ENCODE measurements around the gene BRAF. TPM values are rescaled to one million over a fixed set of nuclear protein-coding genes. Genes with fewer than 3 reads are reported as not detected.
A peak's percentile ranks its signal among the peaks of the same experiment; 100 is the strongest.
"Not testable (repeated sequence)": the region's sequence is repeated elsewhere in the genome, so short reads cannot be mapped to it uniquely, and the experiment has no call there.

The BRAF gene
- total RNA-seq, 1 donor from 2014 or later: 13.3 TPM

DNA sequence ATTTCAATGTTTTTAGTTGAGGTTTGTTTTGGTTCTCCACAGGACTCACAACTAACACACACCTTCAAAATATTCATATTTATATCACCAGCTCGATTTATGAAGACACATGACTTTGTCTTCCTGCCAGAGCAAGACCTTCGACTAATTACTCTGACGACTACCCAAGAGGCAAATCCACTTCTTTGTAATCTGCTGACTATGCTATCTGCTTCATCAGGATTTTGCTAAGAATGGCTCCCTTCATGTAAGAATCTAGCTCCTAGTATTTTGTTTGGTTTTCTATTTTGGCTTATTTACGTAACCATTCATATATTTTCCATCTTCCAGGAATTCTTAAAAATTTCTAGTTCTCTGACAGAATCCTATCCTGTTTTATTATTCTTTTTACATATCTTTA is 93.0 kb downstream of the BRAF start:
- no peak for DNase-seq (ENCODE audit: low read depth)
- no peak overlapping the region for H3K4me3 ChIP-seq (ENCODE audit: low read depth, low read length)
- no peaks in the 10 kb centered on the region for H3K27me3 ChIP-seq (ENCODE audit: control insufficient read depth, insufficient read depth, low read length)
- TF ChIP-seq, protein P1, sequence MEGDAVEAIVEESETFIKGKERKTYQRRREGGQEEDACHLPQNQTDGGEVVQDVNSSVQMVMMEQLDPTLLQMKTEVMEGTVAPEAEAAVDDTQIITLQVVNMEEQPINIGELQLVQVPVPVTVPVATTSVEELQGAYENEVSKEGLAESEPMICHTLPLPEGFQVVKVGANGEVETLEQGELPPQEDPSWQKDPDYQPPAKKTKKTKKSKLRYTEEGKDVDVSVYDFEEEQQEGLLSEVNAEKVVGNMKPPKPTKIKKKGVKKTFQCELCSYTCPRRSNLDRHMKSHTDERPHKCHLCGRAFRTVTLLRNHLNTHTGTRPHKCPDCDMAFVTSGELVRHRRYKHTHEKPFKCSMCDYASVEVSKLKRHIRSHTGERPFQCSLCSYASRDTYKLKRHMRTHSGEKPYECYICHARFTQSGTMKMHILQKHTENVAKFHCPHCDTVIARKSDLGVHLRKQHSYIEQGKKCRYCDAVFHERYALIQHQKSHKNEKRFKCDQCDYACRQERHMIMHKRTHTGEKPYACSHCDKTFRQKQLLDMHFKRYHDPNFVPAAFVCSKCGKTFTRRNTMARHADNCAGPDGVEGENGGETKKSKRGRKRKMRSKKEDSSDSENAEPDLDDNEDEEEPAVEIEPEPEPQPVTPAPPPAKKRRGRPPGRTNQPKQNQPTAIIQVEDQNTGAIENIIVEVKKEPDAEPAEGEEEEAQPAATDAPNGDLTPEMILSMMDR (IDR thresholded peaks at IDR 0.05; ENCODE audit: insufficient read depth, low read length, poor library complexity, severe bottlenecking): no peak
- H3K36me3 ChIP-seq (ENCODE audit: control insufficient read depth, insufficient read depth, low read length): no peaks in the 10 kb centered on the region

DNA sequence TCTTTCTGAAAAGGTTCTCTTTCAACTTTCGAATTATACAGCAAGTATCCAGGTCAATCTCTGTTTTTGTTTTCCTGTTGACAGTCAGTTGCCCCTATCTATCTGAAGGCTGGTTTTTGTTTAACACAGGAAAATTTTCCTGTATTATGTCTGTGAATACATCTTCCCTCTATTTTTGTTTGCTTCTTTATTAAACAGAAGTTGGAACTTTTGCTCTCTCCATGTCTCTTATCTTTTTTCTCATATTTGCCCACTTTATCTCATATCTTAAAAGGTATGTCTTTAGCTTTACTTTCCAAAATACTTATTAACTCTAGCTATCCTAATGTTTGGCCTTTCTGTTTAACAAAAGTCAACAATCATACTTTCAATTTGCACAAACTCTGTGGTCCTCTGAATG is 95.0 kb downstream of the BRAF start:
- TF ChIP-seq, protein P1 (IDR thresholded peaks at IDR 0.05; ENCODE audit: insufficient read depth, low read length, poor library complexity, severe bottlenecking): no peak
- Histone ChIP-seq H3K36me3 (ENCODE audit: control insufficient read depth, insufficient read depth, low read length) (no peaks in the 10 kb centered on the region), H3K27me3 (ENCODE audit: control insufficient read depth, insufficient read depth, low read length) (no peaks in the 10 kb centered on the region), H3K4me3 (ENCODE audit: low read depth, low read length) (no peak overlapping the region)
- no peak for DNase-seq (ENCODE audit: low read depth)

DNA sequence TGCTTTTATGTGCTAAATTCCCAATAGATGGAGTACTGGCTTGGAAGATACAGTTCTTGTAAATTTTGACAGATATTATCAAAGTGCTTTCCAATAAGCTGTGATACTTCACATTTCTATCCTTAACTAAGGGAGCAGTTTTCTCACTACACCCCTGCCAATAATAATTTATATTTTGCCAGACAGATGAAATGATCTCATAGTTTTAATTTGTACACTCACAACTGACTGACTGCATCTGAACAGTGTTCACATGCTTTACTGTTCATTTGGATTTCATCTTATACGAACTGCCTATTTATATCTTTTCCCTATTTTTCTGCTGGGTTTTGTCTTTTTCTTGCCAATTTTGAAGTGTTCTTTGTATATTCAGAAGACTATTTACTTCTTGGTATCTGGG is 96.0 kb downstream of the BRAF start:
- H3K36me3 ChIP-seq (ENCODE audit: control insufficient read depth, insufficient read depth, low read length): no peaks in the 10 kb centered on the region
- TF ChIP-seq, protein P1 (IDR thresholded peaks at IDR 0.05; ENCODE audit: insufficient read depth, low read length, poor library complexity, severe bottlenecking): no peak
- no peak overlapping the region for H3K4me3 ChIP-seq (ENCODE audit: low read depth, low read length)
- no peak for DNase-seq (ENCODE audit: low read depth)
- no peaks in the 10 kb centered on the region for H3K27me3 ChIP-seq (ENCODE audit: control insufficient read depth, insufficient read depth, low read length)

DNA sequence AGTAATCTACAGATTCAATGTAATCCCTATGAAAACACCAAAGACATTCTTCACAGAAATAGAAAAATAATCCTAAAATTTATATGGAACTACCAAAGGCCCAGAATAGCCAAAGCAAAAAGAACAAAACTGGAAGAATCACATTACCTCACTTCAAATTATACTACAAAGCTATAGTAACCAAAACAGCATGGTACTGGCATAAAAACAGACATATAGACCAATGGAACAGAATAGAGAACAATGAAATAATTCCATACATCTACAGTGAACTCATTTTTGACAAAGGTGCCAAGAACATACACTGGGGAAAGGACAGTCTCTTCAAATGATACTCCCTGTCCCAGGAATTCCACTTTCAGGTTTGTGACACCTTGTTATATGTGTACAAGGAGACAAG is 107.3 kb downstream of the BRAF start:
- not testable (repeated sequence) for H3K27me3 ChIP-seq (ENCODE audit: control insufficient read depth, insufficient read depth, low read length); H3K36me3 ChIP-seq (ENCODE audit: control insufficient read depth, insufficient read depth, low read length)

DNA sequence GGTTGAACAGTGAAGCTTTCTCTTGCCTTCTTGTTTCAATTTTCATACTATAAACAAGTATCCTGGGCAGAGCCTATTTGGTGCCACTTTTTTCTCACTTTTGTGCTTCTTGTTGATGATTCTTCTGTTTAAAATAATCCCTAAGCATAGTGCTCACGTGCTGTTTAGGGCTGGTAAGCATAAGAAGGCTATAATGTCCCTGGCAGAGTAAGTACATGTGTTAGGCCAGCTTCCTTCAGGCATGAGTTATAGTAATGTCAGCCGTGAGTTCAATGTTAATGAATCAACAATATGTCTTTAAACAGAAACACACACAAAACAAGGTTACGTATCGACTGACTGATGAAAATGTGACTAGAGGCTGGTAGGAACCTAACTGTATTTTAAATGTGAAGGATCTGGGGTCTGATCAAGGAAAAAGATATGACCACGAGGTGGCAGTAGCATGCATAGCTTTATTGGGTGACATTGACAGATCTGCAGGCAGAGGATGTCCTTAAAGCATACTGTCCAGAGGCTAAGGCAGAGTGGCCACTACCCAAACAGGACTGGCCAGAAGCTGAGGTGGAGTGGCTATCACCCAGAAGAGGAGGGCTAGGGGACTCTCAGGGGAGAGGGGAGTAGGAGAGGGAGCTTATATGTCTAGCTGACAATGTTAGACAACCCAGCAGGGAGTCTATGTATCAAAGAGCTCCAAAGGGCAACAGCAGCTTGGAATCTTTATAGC is 113.7 kb downstream of the BRAF start:
- Histone ChIP-seq H3K4me3 (ENCODE audit: low read depth, low read length) (no peak overlapping the region), H3K36me3 (ENCODE audit: control insufficient read depth, insufficient read depth, low read length) (no peaks in the 10 kb centered on the region), H3K27me3 (ENCODE audit: control insufficient read depth, insufficient read depth, low read length) (no peaks in the 10 kb centered on the region)
- TF ChIP-seq, protein P1 (IDR thresholded peaks at IDR 0.05; ENCODE audit: insufficient read depth, low read length, poor library complexity, severe bottlenecking): peak; percentile 55
- DNase-seq (ENCODE audit: low read depth): no peak

More for the DNA sequence above, 107.3 kb downstream of the BRAF start:
- H3K4me3 ChIP-seq (ENCODE audit: low read depth, low read length); DNase-seq (ENCODE audit: low read depth): not testable (repeated sequence)

DNA sequence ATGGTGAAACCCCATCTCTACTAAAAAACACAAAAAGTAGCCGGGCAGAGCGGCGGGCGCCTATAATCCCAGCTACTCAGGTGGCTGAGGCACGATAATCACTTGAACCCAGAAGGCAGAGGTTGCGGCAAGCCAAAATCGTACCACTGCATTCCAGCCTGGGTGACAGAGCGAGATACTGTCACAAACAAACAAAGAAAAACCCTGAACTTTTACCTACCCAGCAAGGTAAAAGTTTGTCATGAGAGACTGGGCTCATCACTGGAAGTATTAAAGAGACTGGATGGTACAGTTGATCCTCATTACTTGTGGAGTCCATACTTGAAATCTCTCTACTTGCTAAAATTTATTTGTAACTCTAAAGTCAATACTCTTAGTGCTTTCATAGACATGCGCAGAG is 114.3 kb downstream of the BRAF start:
- Histone ChIP-seq H3K27me3 (ENCODE audit: control insufficient read depth, insufficient read depth, low read length) (no peaks in the 10 kb centered on the region), H3K4me3 (ENCODE audit: low read depth, low read length) (no peak overlapping the region), H3K36me3 (ENCODE audit: control insufficient read depth, insufficient read depth, low read length) (no peaks in the 10 kb centered on the region)
- TF ChIP-seq, protein P1 (IDR thresholded peaks at IDR 0.05; ENCODE audit: insufficient read depth, low read length, poor library complexity, severe bottlenecking): no peak
- no peak for DNase-seq (ENCODE audit: low read depth)
